ENCODE data around the gene WWC2. TPM values are rescaled to one million over a fixed set of nuclear protein-coding genes. Genes with fewer than 3 reads are reported as not detected.
A peak's percentile ranks its signal among the peaks of the same experiment; 100 is the strongest.

Gene WWC2
- total and polyA plus RNA-seq, 2 experiments from 2014 or later = 33.2 to 48.3 TPM

- Histone ChIP-seq H2AFZ (no peak overlapping the region), H3K27me3 (replicated peaks; ENCODE audit: insufficient read depth) (no peaks in the 10 kb centered on the region), H3K36me3 (ENCODE audit: low read depth) (no peaks in the 10 kb centered on the region), H3K9me2 (ENCODE audit: insufficient read depth) (no peaks in the 10 kb centered on the region), H3F3A (ENCODE audit: insufficient read depth) (peaks cover 19% of the 10 kb centered on the region; the same call in 1 of the 2 replicates), H3K4me1 (ENCODE audit: insufficient read depth) (no peaks in the 10 kb centered on the region), H3K4me2 (ENCODE audit: unreplicated experiment) (no peak overlapping the region), H3K9me3 (ENCODE audit: low read depth) (no peaks in the 10 kb centered on the region), H3K79me2 (ENCODE audit: insufficient read depth) (no peaks in the 10 kb centered on the region), H3K9ac (no peak overlapping the region), H3K27ac (no peak overlapping the region), H4K20me1 (ENCODE audit: insufficient read depth) (no peaks in the 10 kb centered on the region), H3K4me3 (no peak overlapping the region)
- in situ Hi-C loops (cut with MboI) = no loop called here
- peak; percentile 56 for DNase-seq
- TF ChIP-seq EZH2 (IDR thresholded peaks at IDR 0.05; ENCODE audit: insufficient read depth, poor library complexity, severe bottlenecking) (no peak), EZH2phosphoT487 (IDR thresholded peaks at IDR 0.05; ENCODE audit: insufficient read depth, low read depth) (no peak)
- WGBS, 2 experiments (ENCODE audit: low coverage in 1 of 2, low lambda C conversion rate in 2 of 2, missing lambda C conversion rate in 2 of 2) = 47 to 48% methylated on average over 2 of the region's 2 CpGs
Measured at GRCh38 chr4:183326853-183327252, 227.8 kb downstream of the WWC2 start.

- no peak overlapping the region for H3K9ac ChIP-seq
- H3K4me2 ChIP-seq (ENCODE audit: unreplicated experiment) = no peak overlapping the region
- H3K9me3 ChIP-seq (ENCODE audit: low read depth) = no peaks in the 10 kb centered on the region
- in situ Hi-C loops (cut with MboI) = no loop called here
- no peaks in the 10 kb centered on the region for H3K9me2 ChIP-seq (ENCODE audit: insufficient read depth)
- no peaks in the 10 kb centered on the region for H3K79me2 ChIP-seq (ENCODE audit: insufficient read depth)
- no peaks in the 10 kb centered on the region for H3K36me3 ChIP-seq (ENCODE audit: low read depth)
- WGBS, 2 experiments (ENCODE audit: low coverage in 1 of 2, low lambda C conversion rate in 2 of 2, missing lambda C conversion rate in 2 of 2) = 89 to 97% methylated on average over 7 of the region's 7 CpGs
- no peaks in the 10 kb centered on the region for H4K20me1 ChIP-seq (ENCODE audit: insufficient read depth)
- no peak for DNase-seq
- peaks cover 12% of the 10 kb centered on the region; the same call in 1 of the 2 replicates for H3F3A ChIP-seq (ENCODE audit: insufficient read depth)
- no peak overlapping the region for H3K27ac ChIP-seq
- H3K4me3 ChIP-seq = no peak overlapping the region
- no peak overlapping the region for H2AFZ ChIP-seq
- H3K4me1 ChIP-seq (ENCODE audit: insufficient read depth) = no peaks in the 10 kb centered on the region
- no peaks in the 10 kb centered on the region for H3K27me3 ChIP-seq (replicated peaks; ENCODE audit: insufficient read depth)
- TF ChIP-seq EZH2phosphoT487 (IDR thresholded peaks at IDR 0.05; ENCODE audit: insufficient read depth, low read depth) (no peak), EZH2 (IDR thresholded peaks at IDR 0.05; ENCODE audit: insufficient read depth, poor library complexity, severe bottlenecking) (no peak)
Measured at GRCh38 chr4:183327827-183328226, 228.8 kb downstream of the WWC2 start.

- Histone ChIP-seq H3F3A (ENCODE audit: insufficient read depth) (peaks cover 12% of the 10 kb centered on the region; the same call in 1 of the 2 replicates), H3K27ac (no peak overlapping the region), H3K9ac (no peak overlapping the region), H3K4me2 (ENCODE audit: unreplicated experiment) (no peak overlapping the region), H3K36me3 (ENCODE audit: low read depth) (no peaks in the 10 kb centered on the region), H3K4me3 (no peak overlapping the region), H3K27me3 (replicated peaks; ENCODE audit: insufficient read depth) (no peaks in the 10 kb centered on the region), H3K79me2 (ENCODE audit: insufficient read depth) (no peaks in the 10 kb centered on the region), H3K9me2 (ENCODE audit: insufficient read depth) (no peaks in the 10 kb centered on the region), H4K20me1 (ENCODE audit: insufficient read depth) (no peaks in the 10 kb centered on the region), H3K4me1 (ENCODE audit: insufficient read depth) (peaks cover 1% of the 10 kb centered on the region; the same call in 1 of the 2 replicates), H2AFZ (no peak overlapping the region), H3K9me3 (ENCODE audit: low read depth) (no peaks in the 10 kb centered on the region)
- 78 to 79% methylated on average over 7 of the region's 7 CpGs for WGBS, 2 experiments (ENCODE audit: low coverage in 1 of 2, low lambda C conversion rate in 2 of 2, missing lambda C conversion rate in 2 of 2)
- in situ Hi-C loops (cut with MboI) = no loop called here
- no peak for DNase-seq
- TF ChIP-seq EZH2 (IDR thresholded peaks at IDR 0.05; ENCODE audit: insufficient read depth, poor library complexity, severe bottlenecking) (no peak), EZH2phosphoT487 (IDR thresholded peaks at IDR 0.05; ENCODE audit: insufficient read depth, low read depth) (no peak)
Measured at GRCh38 chr4:183328832-183329231, 229.8 kb downstream of the WWC2 start.

- Histone ChIP-seq H3F3A (ENCODE audit: insufficient read depth) (peaks cover 12% of the 10 kb centered on the region; the same call in 1 of the 2 replicates), H3K27ac (no peak overlapping the region), H3K27me3 (replicated peaks; ENCODE audit: insufficient read depth) (no peaks in the 10 kb centered on the region), H3K36me3 (ENCODE audit: low read depth) (no peaks in the 10 kb centered on the region), H3K79me2 (ENCODE audit: insufficient read depth) (no peaks in the 10 kb centered on the region), H4K20me1 (ENCODE audit: insufficient read depth) (no peaks in the 10 kb centered on the region), H3K4me3 (no peak overlapping the region), H3K9ac (no peak overlapping the region), H2AFZ (no peak overlapping the region), H3K9me2 (ENCODE audit: insufficient read depth) (no peaks in the 10 kb centered on the region), H3K9me3 (ENCODE audit: low read depth) (no peaks in the 10 kb centered on the region), H3K4me1 (ENCODE audit: insufficient read depth) (peaks cover 5% of the 10 kb centered on the region; the same call in 1 of the 2 replicates), H3K4me2 (ENCODE audit: unreplicated experiment) (no peak overlapping the region)
- no peak for TF ChIP-seq EZH2 (IDR thresholded peaks at IDR 0.05; ENCODE audit: insufficient read depth, poor library complexity, severe bottlenecking)
- TF ChIP-seq EZH2phosphoT487 (IDR thresholded peaks at IDR 0.05; ENCODE audit: insufficient read depth, low read depth) = no peak
- 96 to 99% methylated on average over 6 of the region's 6 CpGs for WGBS, 2 experiments (ENCODE audit: low coverage in 1 of 2, low lambda C conversion rate in 2 of 2, missing lambda C conversion rate in 2 of 2)
- no peak for DNase-seq
- in situ Hi-C loops (cut with MboI) = no loop called here
Measured at GRCh38 chr4:183329244-183329643, 230.2 kb downstream of the WWC2 start.
